Stimulated activated CD8-positive, alpha-beta memory T cell treated with anti-CD3 and anti-CD28 coated beads, Interleukin-15, amount 100 ng/mL, for 24 hours (primary cell): Measurements from ENCODE around the gene PPP5C.

ENCODE experiments used
- DNase-seq: peaks from one replicate; pipeline ENCODE4 v3.0.0-alpha.2; 2020; ENCODE audit warnings: low read depth

PPP5C gene

DNA sequence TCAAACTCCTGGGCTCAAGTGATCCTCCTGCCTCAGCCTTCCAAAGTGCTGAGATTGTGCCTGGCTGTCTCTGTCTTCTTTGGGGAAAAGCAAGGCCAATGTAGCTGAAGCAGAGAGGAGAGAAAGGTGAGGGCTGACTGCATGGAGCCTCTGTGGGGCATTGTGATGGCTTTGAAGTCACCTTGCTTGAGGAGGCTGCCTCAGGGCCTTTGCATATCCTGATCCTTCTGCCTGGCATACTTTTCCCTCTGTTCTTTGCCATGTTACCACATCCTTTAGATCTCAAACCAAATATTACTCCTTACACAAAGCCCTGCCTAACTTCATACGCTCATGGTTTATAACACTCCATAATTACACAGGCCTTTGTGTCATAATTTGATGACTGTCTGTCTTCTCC, 9.4 kb upstream of the PPP5C start:
- DNase-seq, result no peak

DNA sequence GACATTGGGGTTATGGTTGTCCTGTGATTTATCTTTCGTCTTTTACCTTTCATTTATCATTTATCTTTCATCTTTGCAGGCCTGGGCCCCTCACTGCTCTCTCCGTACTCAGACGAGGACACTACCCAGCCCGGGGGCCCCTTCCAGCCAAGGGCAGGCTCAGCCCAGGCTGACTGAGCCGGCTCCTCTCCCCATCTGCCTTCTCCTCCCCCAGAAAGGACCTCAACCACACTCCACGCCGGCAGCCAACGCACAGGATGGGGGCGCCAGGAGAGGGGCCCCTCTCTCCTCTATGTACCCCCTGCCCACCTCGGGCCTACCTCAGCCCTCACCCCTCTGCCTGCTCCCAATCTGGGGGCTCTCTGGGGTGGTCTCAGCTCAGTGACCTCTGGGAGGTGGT, 7.4 kb upstream of the PPP5C start:
- DNase-seq, result no peak

DNA sequence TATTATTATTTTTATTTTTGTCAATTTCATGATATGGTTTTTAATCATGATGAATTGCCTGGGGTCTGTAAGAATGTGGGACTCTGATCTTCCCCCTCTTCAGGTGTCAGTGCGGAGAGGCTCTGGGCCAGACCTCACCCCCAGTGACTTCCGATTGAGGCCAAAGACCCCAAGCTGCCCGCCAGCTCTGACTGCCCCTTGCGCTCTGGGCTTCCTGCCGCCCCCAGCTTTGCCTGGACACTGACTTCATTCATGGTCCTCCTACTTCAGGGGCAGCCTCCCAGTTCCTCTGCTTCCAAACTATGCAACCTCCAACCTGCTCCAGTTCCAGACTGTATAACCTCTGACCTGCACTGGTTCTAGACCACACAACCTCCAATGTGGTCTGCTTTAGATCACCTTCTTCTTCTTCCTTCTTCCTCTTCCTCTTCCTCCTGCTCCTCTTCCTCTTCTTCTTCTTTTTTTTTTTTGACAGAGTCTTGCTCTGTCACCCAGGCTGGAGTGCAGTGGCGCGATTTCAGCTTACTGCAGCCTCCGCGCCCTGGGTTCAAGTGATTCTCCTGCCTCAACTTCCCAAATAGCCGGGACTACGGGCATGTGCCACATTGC, 6.7 kb upstream of the PPP5C start:
- DNase-seq, result no peak

DNA sequence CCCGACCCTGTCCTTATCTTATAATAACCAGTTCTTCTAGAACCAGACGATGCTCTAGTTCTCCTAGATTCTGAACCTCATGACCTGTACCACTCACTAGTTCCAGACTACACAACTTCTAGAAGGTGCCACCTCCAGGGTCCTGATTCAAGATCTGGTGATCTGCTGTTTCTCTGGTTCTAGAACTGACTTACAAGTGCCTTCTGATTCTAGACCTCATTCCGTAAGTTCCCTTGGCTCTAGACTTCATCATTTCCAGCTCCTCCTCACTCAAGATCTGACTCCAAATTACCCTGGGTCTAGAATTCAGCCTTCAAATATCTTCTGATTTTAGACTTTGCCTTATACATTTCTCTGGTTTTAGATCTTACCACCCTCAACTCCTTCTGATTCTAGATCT, 5.0 kb upstream of the PPP5C start:
- no peak for DNase-seq

DNA sequence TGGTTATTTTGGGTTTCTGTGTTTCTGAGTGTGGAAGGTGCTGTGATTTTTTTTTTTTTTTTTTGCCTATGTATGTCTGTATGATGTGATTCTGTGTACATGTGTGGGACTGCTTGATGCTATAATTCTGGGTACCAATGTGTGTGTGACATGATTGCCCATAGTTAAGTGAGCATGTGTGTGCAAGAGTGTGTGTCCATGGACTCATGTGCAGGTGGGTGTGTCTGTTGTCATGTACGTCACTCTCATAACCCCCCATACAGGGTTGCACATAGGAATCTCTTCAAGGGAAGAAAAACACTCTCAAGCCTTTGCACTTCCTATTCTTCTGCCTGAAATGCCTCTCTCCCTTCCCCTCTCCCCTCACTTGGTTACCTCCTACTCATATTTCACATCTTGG, 2.5 kb upstream of the PPP5C start:
- DNase-seq, result no peak

DNA sequence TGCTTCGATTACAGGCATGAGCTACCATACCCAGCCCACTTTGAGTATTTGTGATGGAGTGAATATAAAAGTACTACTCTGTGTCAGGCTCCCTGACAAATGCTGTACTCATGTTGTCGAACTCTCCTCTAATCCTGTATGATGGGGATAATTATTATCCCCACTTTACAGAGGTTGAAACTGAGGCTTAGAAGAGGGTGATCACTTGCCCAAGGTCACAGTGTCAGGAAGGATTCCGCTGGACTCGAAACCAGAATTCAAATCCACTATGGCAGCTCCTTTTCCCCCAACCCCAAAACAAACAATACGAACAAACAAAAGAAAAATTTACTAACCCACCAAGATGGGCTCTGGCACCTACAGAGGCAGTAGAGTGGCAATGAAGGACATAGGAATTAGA, 1.7 kb upstream of the PPP5C start:
- DNase-seq, result no peak

DNA sequence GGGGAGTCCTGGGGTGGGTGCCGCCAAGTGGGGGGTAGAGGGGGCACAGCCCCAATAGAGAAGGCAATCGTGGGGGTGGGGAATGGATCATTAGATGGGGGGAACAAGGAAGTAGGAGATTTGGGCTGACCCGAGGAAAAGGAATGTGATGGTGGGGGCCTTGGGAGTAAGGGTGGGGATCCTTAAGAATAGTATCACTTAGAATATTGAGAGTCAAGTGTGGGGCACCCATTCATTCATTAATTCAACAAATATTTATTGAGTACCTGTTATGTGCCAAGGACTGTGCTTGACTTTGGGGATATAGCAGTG, 641 bp downstream of the PPP5C start:
- no peak for DNase-seq

DNA sequence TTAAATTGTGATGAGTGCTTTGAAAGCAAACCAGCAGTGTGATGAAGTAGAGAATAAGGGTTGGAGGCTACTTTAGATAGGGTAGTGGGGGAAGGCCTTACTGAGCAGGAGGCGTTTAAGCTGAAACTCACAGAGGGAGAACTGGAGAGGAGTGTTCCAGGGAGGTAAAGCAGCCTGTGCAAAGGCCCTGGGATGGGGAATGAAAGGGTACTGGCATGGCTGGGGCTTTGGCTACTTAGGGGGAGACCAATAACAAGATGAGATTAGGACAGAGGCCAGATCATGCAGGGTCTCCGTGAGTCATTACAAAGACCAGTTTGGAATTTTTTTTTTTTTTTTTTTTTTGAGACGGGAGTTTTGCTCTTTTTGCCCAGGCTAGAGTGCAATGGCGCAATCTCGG, 1.1 kb downstream of the PPP5C start:
- DNase-seq, result no peak

DNA sequence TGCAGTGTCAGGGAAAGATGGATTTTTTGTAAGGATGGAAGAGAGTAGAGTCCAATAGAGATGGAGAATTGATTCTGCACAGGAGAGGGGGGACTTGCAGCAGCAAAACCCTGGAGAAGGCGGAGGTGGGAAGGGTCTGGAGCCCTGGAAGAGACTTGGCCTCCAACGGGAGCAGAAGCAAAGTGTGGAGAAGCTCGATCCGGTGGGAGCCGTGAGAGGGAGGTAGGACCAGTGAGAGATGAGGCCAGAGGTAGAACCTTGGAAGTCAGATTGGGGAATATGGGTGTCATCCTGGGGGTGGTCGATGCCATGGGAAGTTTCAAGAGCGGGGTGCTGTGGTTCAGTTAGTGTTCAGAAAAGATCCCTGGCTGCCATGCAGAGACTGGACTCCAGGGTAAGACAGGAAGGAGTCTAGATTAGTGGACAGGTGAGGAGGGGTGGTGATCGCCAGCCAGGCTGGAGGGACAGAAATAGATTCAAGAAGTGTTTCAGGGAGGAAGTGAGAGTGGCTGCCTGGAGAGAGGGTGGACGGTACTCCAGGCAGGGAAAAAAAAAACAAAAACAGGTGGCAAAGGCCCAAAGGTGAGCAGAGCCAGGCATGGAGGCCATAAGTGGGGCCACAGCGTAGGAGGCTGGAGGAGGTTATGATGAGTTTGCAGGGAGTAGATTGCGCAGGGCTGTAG, 2.6 kb downstream of the PPP5C start:
- DNase-seq, result no peak

DNA sequence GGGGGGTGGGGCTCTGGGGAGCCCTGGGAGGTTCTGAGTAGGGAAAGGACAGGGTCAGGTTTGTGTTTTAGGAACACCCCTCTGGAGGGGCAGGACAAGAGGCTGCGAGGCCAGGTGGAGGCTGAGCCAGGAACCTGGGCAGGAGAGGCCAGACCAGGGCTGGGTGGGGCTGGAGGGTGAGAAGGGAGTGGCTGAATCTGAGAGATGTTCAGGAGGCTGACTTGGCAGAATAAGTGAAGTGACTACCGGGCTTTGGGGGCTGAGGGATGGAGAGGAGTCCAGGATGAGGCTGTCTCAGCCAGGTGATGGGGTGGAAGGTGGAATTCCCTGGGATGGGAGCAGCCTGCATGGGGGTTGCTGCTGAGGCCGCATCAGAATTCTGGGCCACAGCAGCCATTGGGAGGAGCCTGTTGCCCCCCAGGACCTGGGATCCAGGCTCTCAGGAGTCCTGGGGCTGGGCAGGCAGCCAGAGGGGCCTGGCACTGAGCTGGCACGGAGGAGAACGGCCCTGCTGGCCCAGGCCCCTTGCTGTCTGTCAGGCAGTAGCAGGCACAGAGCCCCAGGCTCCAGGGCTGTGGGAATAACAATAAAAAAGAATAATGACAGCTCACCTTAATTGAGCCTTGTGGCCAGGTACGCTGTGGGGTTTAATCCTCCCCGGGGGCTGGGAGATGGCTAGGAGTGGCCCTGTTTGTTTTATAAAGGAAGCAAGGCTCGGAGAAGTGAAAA, 3.3 kb downstream of the PPP5C start:
- no peak for DNase-seq

DNA sequence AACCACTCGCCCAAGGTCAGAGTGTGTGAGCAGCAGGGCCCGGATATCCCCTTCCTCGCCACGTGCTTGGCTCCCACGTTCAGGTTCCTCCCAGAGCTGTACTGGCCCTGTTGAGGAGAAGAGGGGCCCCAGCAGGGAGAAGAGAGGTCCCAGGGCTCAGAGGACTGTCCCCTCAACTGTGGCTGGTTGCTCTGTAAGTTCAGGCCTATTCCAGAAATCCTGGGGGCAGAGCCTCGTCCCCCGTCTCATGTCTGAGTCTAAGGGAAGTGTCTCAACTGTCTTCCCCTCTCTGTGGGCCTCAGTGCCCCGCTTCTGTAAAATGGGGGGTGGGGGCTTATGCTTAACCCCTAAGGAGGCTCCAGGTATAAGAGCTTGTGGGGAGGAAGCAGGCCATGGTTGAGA, 3.9 kb downstream of the PPP5C start:
- no peak for DNase-seq

DNA sequence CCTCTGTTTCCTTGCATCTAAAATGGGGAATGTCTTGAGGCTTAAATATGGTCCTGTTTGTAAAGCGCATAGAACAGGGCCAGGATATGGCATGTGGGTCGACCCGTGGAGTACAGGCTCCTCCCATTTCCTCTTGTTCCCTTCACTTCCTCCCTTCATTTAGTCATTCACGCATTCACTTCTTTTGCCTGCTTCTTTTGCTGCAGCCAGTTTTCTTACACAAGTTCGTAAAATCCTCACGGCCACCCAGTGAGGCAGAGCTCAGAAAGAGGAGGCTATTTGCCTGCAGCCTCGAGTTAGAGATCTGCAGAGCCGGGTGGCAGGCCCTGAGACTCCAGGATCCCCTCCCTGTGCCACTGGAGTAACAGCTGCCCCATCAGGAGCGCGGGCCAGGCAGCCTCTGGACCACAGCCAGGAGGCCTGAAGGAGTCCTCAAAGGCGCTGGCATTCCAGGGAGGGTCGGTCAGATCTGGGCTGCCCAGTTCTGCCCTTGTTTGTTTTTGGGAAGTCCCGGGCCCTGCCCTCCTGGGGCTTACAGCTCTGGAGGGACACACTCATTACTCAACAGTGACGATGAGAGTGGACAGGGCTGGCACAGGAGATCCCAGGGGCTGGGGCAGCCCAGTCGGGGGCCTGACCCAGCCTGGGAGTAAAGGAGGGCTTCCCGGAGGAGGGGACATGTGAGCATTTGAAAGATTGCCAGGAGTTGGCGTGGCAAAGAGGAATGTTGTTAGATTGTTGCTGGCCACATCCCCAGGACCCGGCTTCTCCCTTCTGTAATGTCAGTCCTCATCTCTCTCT, 4.6 kb downstream of the PPP5C start:
- DNase-seq, result no peak

DNA sequence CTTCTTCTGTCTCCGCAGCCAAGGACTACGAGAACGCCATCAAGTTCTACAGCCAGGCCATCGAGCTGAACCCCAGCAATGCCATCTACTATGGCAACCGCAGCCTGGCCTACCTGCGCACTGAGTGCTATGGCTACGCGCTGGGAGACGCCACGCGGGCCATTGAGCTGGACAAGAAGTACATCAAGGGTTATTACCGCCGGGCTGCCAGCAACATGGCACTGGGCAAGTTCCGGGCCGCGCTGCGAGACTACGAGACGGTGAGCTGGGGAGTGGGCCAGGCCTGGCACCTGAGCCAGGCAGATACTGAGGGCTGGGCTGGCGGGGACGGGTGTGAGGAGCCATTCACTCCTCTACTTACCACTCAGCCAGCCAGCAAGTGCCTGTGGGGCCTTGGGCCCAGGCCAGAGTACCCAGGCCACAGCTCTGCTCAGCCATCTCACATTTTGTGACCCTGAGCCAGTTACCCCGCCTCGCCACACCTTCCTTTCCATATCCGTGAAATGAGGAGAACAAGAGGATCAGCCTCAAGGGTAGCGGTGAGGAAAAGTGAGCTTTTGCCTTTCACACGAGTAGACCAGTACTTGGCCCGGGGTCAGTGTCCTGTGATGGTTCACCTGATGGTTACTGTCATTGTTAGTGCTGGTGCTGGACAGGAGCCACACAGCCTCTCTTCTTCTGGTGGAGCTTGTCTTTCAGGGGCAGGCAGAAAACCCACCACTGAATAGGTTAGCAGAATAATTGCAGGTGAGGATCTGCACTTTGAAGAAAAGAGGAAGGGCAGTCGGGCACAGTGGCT, 7.0 kb downstream of the PPP5C start:
- DNase-seq, result no peak

DNA sequence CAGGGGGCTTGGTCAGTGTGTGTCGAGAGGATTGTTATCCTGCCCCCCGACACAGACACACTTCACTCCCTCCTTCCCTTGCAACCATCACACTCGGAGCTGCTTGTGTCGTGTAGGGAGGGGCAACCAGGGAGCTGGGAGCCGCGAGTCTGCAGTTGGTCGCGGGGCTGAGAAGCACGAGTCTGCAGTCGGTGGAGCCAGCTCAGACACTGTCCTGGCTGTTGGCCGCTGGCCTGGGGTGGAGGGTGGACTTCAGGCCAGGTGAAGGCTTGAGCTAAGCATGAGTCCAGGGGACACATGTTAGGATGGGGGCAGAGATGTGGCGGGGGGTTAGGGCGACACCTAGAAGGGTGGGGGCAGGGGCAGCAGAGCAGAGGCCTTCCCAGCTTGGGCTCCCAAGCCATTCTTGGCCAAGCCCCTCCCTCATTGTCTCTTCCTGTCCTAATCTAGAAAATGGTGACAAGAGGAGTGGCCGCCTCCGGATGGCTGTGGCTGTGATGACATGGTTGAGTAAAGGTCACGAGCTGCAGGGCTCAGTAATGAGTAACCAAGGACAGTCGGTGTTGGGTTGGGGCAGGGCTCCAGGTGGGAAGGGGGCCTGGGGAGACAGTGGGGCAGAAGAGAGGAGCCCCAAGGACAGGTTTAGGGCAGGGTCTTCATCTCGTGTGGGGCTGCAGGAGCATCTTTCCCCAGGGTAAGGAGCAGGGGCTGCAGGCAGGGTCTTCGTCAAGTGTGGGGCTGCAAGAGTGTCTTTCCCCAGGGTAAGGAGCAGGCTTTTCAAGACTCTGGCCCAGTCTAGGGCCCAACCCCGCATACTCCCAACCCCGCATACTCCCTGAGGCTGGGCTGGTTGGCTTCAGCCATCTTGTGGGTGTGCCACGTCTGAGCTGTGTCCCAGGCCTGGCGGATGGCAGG, 8.6 kb downstream of the PPP5C start:
- no peak for DNase-seq

DNA sequence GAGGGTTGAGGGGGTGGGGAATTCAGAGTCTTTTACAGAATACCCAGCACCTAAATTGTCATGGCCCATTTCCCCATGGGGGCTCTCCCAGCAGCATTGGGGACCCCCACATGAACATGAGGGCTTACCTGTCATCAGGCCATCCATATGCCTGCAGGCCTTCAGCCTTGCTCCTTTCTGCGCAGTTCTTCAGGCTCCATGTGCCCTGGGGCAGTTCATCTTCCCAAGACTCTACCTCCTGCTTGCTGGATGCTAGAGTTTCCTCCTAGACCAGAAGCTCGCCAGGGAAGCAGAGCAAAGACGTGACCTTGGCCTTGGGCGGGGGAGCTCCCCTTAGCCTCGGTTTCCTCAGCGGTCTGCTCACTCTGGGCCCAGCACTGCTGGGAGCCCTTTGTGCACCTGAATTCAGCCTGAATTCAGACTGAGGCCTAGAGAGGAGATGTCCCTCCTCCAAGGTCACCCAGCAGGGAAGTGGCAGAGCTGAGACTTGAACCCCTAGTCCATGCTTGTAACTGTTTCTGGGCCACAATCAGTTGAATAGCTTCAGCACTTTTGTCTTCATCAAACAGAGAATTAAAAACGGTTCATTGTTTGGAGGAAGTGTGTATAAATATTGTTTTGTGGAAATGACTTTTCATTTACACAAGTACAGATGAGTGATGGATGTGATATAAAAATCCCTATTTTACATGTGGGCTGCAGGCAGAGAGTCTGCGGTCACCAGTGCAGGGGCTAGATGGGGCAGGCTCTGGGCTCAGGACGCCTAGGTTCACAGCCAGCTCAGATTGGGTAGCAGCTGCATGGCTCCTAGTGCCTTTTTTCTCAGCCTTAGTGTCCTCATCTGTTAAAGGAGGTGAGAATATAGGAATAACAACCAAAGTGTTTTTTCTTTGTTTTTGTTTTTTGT, 9.5 kb downstream of the PPP5C start:
- no peak for DNase-seq

DNA sequence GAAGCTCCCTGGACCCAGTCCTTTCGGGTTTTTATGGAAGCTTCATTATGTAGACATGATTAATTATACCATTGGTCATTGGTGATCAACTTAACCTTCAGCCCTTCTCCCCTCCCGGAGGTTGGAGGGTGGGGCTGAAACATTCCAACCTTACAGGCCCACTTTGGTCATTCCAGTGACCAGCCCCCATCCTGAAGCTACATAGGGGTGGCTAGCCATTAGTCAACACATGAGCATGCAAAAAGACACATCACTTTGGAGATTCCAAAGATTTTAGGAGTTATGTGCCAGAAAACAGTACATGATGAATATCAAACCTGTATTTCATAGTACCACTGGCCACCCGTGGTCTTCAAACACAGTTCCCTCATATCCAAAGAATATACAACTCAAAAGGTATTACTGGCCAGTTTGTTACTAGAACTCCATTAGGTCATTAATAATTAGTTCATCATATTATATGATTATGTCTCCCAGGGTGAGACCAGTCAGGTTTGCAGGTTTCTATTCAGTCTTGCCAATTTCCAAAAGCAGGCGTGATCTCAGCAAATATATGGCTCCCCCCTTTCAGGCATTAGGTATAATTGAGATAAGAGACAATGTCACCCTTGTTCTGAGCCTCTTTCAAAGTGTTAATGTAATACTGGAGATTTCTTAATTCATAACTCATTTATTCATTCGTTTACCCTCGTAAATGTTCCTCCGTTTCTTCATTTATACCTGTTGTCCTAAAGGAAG, 11.1 kb downstream of the PPP5C start:
- DNase-seq, result no peak

DNA sequence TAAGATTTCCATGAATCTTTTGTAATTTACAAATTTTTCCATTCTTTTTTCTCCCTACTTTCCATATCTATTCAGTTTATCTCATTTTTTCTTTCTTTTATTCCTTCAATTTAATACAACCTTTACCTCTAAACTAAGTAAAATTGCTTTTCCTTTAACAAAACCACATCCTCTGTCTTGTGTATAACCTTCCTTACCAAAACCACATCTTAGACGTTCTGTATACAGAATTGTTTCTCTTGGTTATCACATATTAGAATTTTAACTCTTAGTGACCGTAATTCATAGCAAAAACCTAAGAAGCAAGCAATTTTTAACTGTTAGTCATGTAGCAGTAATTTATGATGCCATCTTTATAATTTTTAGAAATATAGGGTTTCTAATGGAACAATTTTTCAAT, 15.0 kb downstream of the PPP5C start:
- DNase-seq, result no peak

DNA sequence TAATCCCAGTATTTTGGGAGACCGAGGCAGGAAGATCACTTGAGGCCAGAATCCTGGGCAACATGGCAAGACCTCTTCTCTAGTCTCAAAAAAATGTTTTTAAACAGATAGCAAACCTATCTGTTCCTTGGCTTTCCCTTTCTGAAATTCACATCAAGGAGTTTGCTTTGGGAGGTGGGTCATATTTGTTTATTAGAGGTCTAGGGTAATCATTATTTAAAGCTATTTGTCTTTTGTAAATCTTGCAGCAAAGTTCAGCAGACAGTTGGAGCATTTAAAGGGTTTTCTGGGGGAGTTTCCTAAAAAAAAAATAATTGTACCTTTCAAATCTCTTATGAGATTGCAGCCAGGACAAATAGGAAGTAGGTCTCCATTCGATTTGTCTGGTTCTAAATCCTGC, 17.5 kb downstream of the PPP5C start:
- no peak for DNase-seq

DNA sequence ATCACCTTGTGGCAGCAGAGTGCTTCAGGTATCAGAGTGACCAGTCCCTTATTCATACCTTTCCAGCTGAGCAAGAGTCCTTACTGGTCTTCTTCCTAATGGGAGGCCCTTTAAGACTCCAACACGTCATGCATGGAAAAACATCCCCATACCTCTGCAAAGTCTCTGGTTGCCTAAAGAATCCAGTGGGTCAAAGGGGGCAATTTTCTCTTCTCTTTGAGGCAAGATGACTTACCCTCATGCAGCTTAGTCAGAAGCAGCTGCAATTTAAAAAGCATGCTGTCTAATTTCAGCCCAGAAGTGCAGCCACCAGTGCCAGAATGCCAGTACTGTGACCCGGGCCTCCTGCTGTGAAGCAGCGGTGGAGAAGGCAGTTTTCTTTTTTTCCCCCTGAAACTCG, 18.7 kb downstream of the PPP5C start:
- DNase-seq, result no peak
